H9 (cell line): ENCODE results near the gene MOCS1. TPM values are rescaled to one million over a fixed set of nuclear protein-coding genes. Genes with fewer than 3 reads are reported as not detected.

Experiments used
- DNase-seq: peaks from one replicate; pipeline ENCODE4 v3.0.0-alpha.2; 2017
- H2AFZ ChIP-seq: one replicate; pipeline ENCODE4 v1.6.1; 2013; ENCODE audit warnings: mild to moderate bottlenecking, low read length, control low read depth, moderate library complexity
- H2AK5ac ChIP-seq: 2 replicates; pipeline ENCODE4 v1.6.1; 2013; ENCODE audit warnings: low read length, control low read depth, mixed read lengths; ENCODE audit not compliant: insufficient read length
- H2BK120ac ChIP-seq: one replicate; pipeline ENCODE4 v1.6.1; 2013; ENCODE audit warnings: low read depth, mild to moderate bottlenecking, low read length, control low read depth, inconsistent platforms; ENCODE audit not compliant: poor library complexity, severe bottlenecking
- H2BK12ac ChIP-seq: 2 replicates; pipeline ENCODE4 v1.6.1; 2013; ENCODE audit warnings: low read length, control low read depth, mixed read lengths, low read depth; ENCODE audit not compliant: insufficient read length
- H2BK15ac ChIP-seq: 2 replicates; pipeline ENCODE4 v1.6.1; 2013; ENCODE audit warnings: low read depth, low read length, control low read depth
- H2BK20ac ChIP-seq: one replicate; pipeline ENCODE4 v1.6.1; 2013; ENCODE audit warnings: low read depth, mild to moderate bottlenecking, low read length, control low read depth, inconsistent platforms; ENCODE audit not compliant: poor library complexity, severe bottlenecking
- H2BK5ac ChIP-seq: 2 replicates; pipeline ENCODE4 v1.6.1; 2013; ENCODE audit warnings: low read length, control low read depth, mixed read lengths; ENCODE audit not compliant: insufficient read length
- H3K14ac ChIP-seq: 2 replicates; pipeline ENCODE4 v1.6.1; 2013; ENCODE audit warnings: low read length, control low read depth; ENCODE audit not compliant: insufficient read depth
- H3K18ac ChIP-seq: 2 replicates; pipeline ENCODE4 v1.6.1; 2013; ENCODE audit warnings: low read depth, mild to moderate bottlenecking, mixed read lengths, low read length, control low read depth; ENCODE audit not compliant: insufficient read length
- H3K23ac ChIP-seq: 2 replicates; pipeline ENCODE4 v1.6.1; 2013; ENCODE audit warnings: low read length, control low read depth, mixed read lengths, low read depth; ENCODE audit not compliant: insufficient read length
- H3K23me2 ChIP-seq: 2 replicates; pipeline ENCODE4 v1.6.1; 2013; ENCODE audit warnings: low read depth, mild to moderate bottlenecking, mixed read lengths, low read length, control low read depth; ENCODE audit not compliant: insufficient read length, poor library complexity, severe bottlenecking
- H3K27ac ChIP-seq: 2 replicates; pipeline ENCODE4 v1.5.1; 2013; ENCODE audit warnings: low read length, control low read depth, mixed read lengths, low read depth; ENCODE audit not compliant: insufficient read length
- H3K27me3 ChIP-seq: 2 replicates; pipeline ENCODE4 v1.6.1; 2013; ENCODE audit warnings: low read length, control low read depth, inconsistent platforms; ENCODE audit not compliant: insufficient read depth
- H3K4ac ChIP-seq: 2 replicates; pipeline ENCODE4 v1.6.1; 2013; ENCODE audit warnings: low read depth, mild to moderate bottlenecking, control low read depth, inconsistent platforms, low read length, moderate library complexity
- H3K4me1 ChIP-seq: 2 replicates; pipeline ENCODE4 v1.6.1; 2013; ENCODE audit warnings: low read length, control low read depth, inconsistent platforms; ENCODE audit not compliant: insufficient read depth
- H3K4me2 ChIP-seq: 2 replicates; pipeline ENCODE4 v1.6.1; 2013; ENCODE audit warnings: low read length, control low read depth, mixed read lengths; ENCODE audit not compliant: insufficient read length, insufficient read depth
- H3K56ac ChIP-seq: 2 replicates; pipeline ENCODE4 v1.6.1; 2013; ENCODE audit warnings: low read depth, mild to moderate bottlenecking, mixed read lengths, low read length, control low read depth; ENCODE audit not compliant: insufficient read length
- H3K79me1 ChIP-seq: 2 replicates; pipeline ENCODE4 v1.6.1; 2013; ENCODE audit warnings: low read depth, mild to moderate bottlenecking, moderate library complexity, low read length, control low read depth, inconsistent platforms; ENCODE audit not compliant: insufficient read depth, poor library complexity, severe bottlenecking
- H3K79me2 ChIP-seq: 2 replicates; pipeline ENCODE4 v1.6.1; 2013; ENCODE audit warnings: low read length, control low read depth, inconsistent platforms; ENCODE audit not compliant: insufficient read depth
- H3K9ac ChIP-seq: 2 replicates; pipeline ENCODE4 v1.6.1; 2013; ENCODE audit warnings: low read length, control low read depth, mixed read lengths; ENCODE audit not compliant: insufficient read length; ENCODE audit errors: extremely low read depth
- H3K9me3 ChIP-seq: one replicate; pipeline ENCODE4 v1.6.1; 2013; ENCODE audit warnings: low read depth, low read length, inconsistent platforms; ENCODE audit not compliant: control insufficient read depth
- H3T11ph ChIP-seq: one replicate; pipeline ENCODE4 v1.6.1; 2013; ENCODE audit warnings: mild to moderate bottlenecking, low read length, control low read depth, inconsistent platforms
- H4K20me1 ChIP-seq: one replicate; pipeline ENCODE4 v1.6.1; 2013; ENCODE audit not compliant: control insufficient read depth, insufficient read length, insufficient read depth
- H4K5ac ChIP-seq: 2 replicates; pipeline ENCODE4 v1.6.1; 2013; ENCODE audit warnings: low read depth, mild to moderate bottlenecking, mixed read lengths, low read length, control low read depth; ENCODE audit not compliant: insufficient read length
- H4K8ac ChIP-seq: replicated peaks from 2 replicates; pipeline ENCODE4 v1.6.1; 2013; ENCODE audit warnings: low read length, control low read depth, mixed read lengths, low read depth; ENCODE audit not compliant: insufficient read length
- H4K91ac ChIP-seq: 2 replicates; pipeline ENCODE4 v1.6.1; 2013; ENCODE audit warnings: low read depth, mild to moderate bottlenecking, moderate library complexity, mixed read lengths, low read length, control low read depth; ENCODE audit not compliant: insufficient read length
- H3K27ac Mint-ChIP-seq, 3 experiments: 2 replicates in 2 of 3; 3 replicates in 1 of 3; pipeline ENCODE4 v1.8.0; 2020 to 2021; ENCODE audit warnings: mixed read lengths in 3 of 3, mild to moderate bottlenecking in 1 of 3, moderate library complexity in 1 of 3
- H3K27me3 Mint-ChIP-seq: 2 replicates; pipeline ENCODE4 v1.8.0; 2021; ENCODE audit warnings: low read depth, mild to moderate bottlenecking, moderate library complexity, mixed read lengths
- H3K36me3 Mint-ChIP-seq, 3 experiments: 2 replicates in 2 of 3; 3 replicates in 1 of 3; pipeline ENCODE4 v1.8.0; 2020 to 2021; ENCODE audit warnings: low read depth in 3 of 3, mixed read lengths in 3 of 3; ENCODE audit not compliant: insufficient read depth in 1 of 3
- H3K4me1 Mint-ChIP-seq, 2 experiments: 2 replicates each; pipeline ENCODE4 v1.8.0; 2020; ENCODE audit warnings: mixed read lengths in 2 of 2
- H3K4me3 Mint-ChIP-seq, 2 experiments: 2 replicates in 1 of 2; 3 replicates in 1 of 2; pipeline ENCODE4 v1.8.0; 2020 to 2021; ENCODE audit warnings: mild to moderate bottlenecking in 2 of 2, mixed read lengths in 2 of 2, moderate library complexity in 1 of 2
- H3K9me3 Mint-ChIP-seq, 2 experiments: 2 replicates in 1 of 2; 3 replicates in 1 of 2; pipeline ENCODE4 v1.8.0; 2020; ENCODE audit warnings: mild to moderate bottlenecking in 2 of 2, mixed read lengths in 2 of 2, moderate library complexity in 1 of 2
- whole genome bisulfite sequencing: extraction: QIAGEN DNeasy Blood & Tissue Kit; methylation state at CpG from one replicate; pipeline ENCODE4 v1.1.7; 2013; ENCODE audit warnings: missing lambda C conversion rate, low lambda C conversion rate, mixed read lengths; ENCODE audit not compliant: insufficient read length; ENCODE audit errors: extremely low coverage; 5-methylcytosine and 5-hydroxymethylcytosine counted together
- total RNA-seq: library from RNA; stranded (reverse); gene quantifications from 2 replicates; pipeline ENCODE4 v1.2.1, GENCODE V29; 2021
- TF ChIP-seq, protein P1 (sequence below): fragments of 200-600 bp; sonication (generic); conservative IDR thresholded peaks from 3 replicates; pipeline ENCODE4 v1.8.0; 2021; ENCODE audit warnings: antibody characterized with exemption, mild to moderate bottlenecking

The MOCS1 gene
- total RNA-seq, 1 experiment from 2014 or later: 15.2 TPM

DNA sequence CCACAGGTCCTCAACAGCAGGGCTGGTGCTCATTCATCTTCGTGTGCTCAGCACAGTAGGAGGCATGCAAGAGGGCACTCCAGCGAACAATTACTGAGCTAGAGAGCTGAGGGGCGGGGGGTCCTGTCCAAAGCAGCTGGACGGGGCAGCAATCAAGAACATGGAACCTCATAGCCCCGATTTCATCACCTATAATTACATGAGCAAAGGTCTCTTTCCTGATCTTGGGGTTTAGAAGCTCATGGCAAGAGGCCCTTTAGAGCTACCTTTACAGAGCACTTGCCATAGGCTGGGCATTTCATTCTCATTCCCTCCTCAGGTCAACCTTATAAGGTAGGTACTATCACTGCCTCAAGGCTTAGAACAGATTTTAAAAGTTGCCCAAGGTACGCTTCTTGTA lies 10.4 kb downstream of the MOCS1 start:
- no peak overlapping the region for H3T11ph ChIP-seq
- H3K18ac ChIP-seq: no peak overlapping the region
- Mint-ChIP-seq H3K4me1 (no peaks in the 10 kb centered on the region), H3K36me3 (peaks cover 23 to 58% (median 53%) of the 10 kb centered on the region in 3 experiments), H3K27me3 (no peaks in the 10 kb centered on the region), H3K9me3 (peaks cover 11 to 15% of the 10 kb centered on the region in 2 experiments), H3K4me3 (no peak overlapping the region), H3K27ac (peak overlapping the region in 2 of 3 experiments; percentile 48 to 61; a peak in 2 of 7 replicates)
- no peaks in the 10 kb centered on the region for H3K79me2 ChIP-seq
- H2BK12ac ChIP-seq: no peak overlapping the region
- no peak overlapping the region for H2AK5ac ChIP-seq
- no peak overlapping the region for H2AFZ ChIP-seq
- H3K27me3 ChIP-seq: no peaks in the 10 kb centered on the region
- H3K9me3 ChIP-seq: no peaks in the 10 kb centered on the region
- no peak overlapping the region for H2BK20ac ChIP-seq
- H3K4me2 ChIP-seq: no peak overlapping the region
- TF ChIP-seq, protein P1, sequence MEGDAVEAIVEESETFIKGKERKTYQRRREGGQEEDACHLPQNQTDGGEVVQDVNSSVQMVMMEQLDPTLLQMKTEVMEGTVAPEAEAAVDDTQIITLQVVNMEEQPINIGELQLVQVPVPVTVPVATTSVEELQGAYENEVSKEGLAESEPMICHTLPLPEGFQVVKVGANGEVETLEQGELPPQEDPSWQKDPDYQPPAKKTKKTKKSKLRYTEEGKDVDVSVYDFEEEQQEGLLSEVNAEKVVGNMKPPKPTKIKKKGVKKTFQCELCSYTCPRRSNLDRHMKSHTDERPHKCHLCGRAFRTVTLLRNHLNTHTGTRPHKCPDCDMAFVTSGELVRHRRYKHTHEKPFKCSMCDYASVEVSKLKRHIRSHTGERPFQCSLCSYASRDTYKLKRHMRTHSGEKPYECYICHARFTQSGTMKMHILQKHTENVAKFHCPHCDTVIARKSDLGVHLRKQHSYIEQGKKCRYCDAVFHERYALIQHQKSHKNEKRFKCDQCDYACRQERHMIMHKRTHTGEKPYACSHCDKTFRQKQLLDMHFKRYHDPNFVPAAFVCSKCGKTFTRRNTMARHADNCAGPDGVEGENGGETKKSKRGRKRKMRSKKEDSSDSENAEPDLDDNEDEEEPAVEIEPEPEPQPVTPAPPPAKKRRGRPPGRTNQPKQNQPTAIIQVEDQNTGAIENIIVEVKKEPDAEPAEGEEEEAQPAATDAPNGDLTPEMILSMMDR: no peak
- no peaks in the 10 kb centered on the region for H4K20me1 ChIP-seq
- H3K23me2 ChIP-seq: no peaks in the 10 kb centered on the region
- no CpG with 5 or more reads among the region's 6 CpGs for WGBS
- no peak overlapping the region for H3K23ac ChIP-seq
- H3K56ac ChIP-seq: no peak overlapping the region
- no peak overlapping the region for H3K9ac ChIP-seq
- no peak for DNase-seq
- no peak overlapping the region for H3K4ac ChIP-seq
- H3K4me1 ChIP-seq: no peaks in the 10 kb centered on the region
- H3K14ac ChIP-seq: no peak overlapping the region
- no peak overlapping the region for H4K8ac ChIP-seq
- no peak overlapping the region for H4K5ac ChIP-seq
- H2BK120ac ChIP-seq: no peak overlapping the region
- no peak overlapping the region for H3K27ac ChIP-seq
- no peak overlapping the region for H2BK5ac ChIP-seq
- H4K91ac ChIP-seq: no peak overlapping the region
- H2BK15ac ChIP-seq: no peak overlapping the region
- H3K79me1 ChIP-seq: no peaks in the 10 kb centered on the region
